Measurements from ENCODE around the gene TIE1. TPM values are rescaled to one million over a fixed set of nuclear protein-coding genes. Genes with fewer than 3 reads are reported as not detected.

The TIE1 gene
- total RNA-seq, 1 donor from 2014 or later = 0.21 TPM

DNA sequence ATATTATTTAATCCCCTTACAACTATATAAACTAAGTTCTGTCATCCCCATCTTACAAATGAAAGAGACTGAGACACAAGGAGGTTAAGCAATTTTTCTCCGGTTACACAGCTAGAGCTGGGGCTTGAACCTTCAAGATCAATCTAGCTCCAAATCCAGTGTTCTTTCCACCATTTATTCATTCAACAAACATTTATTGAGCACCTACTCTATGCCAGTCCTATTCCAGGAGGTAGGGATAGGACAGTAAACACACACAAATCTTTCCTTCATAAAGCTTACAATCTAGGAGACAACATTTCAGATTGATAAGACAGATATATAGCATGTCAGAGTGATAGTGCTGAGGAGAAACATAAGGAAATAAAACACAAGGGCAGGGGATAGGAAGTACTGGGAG lies 33.9 kb upstream of the TIE1 start:
- H3F3A ChIP-seq (ENCODE audit: low read depth) = no peaks in the 10 kb centered on the region
- H3K4me2 ChIP-seq = no peak overlapping the region
- no peak overlapping the region for H3K27ac ChIP-seq
- H3K27ac Mint-ChIP-seq = no peak overlapping the region
- TF ChIP-seq, protein P1, sequence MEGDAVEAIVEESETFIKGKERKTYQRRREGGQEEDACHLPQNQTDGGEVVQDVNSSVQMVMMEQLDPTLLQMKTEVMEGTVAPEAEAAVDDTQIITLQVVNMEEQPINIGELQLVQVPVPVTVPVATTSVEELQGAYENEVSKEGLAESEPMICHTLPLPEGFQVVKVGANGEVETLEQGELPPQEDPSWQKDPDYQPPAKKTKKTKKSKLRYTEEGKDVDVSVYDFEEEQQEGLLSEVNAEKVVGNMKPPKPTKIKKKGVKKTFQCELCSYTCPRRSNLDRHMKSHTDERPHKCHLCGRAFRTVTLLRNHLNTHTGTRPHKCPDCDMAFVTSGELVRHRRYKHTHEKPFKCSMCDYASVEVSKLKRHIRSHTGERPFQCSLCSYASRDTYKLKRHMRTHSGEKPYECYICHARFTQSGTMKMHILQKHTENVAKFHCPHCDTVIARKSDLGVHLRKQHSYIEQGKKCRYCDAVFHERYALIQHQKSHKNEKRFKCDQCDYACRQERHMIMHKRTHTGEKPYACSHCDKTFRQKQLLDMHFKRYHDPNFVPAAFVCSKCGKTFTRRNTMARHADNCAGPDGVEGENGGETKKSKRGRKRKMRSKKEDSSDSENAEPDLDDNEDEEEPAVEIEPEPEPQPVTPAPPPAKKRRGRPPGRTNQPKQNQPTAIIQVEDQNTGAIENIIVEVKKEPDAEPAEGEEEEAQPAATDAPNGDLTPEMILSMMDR (IDR thresholded peaks at IDR 0.05) = no peak
- TF ChIP-seq EZH2phosphoT487 (IDR thresholded peaks at IDR 0.05) (no peak), EZH2 (IDR thresholded peaks at IDR 0.05) (no peak)
- peaks cover 30% of the 10 kb centered on the region for H3K9me3 Mint-ChIP-seq
- H2AFZ ChIP-seq (replicated peaks) = no peak overlapping the region
- peaks cover 18% of the 10 kb centered on the region for H3K9me3 ChIP-seq (ENCODE audit: low read depth)
- peaks cover 3% of the 10 kb centered on the region for H3K4me1 Mint-ChIP-seq
- no peak overlapping the region for H3K9ac ChIP-seq
- peaks cover 15% of the 10 kb centered on the region for H3K27me3 Mint-ChIP-seq (ENCODE audit: insufficient read depth, low read depth)
- peaks cover 6% of the 10 kb centered on the region for H3K36me3 Mint-ChIP-seq
- H3K27me3 ChIP-seq = peaks cover 4% of the 10 kb centered on the region
- H3K79me2 ChIP-seq (ENCODE audit: low read depth) = no peaks in the 10 kb centered on the region
- no peak overlapping the region for H3K4me3 Mint-ChIP-seq
- H4K20me1 ChIP-seq (ENCODE audit: low read depth) = no peaks in the 10 kb centered on the region
- peaks cover 13% of the 10 kb centered on the region for H3K4me1 ChIP-seq
- no peaks in the 10 kb centered on the region for H3K36me3 ChIP-seq
- no peak for DNase-seq (ENCODE audit: low spot score)
- no peak overlapping the region for H3K4me3 ChIP-seq

DNA sequence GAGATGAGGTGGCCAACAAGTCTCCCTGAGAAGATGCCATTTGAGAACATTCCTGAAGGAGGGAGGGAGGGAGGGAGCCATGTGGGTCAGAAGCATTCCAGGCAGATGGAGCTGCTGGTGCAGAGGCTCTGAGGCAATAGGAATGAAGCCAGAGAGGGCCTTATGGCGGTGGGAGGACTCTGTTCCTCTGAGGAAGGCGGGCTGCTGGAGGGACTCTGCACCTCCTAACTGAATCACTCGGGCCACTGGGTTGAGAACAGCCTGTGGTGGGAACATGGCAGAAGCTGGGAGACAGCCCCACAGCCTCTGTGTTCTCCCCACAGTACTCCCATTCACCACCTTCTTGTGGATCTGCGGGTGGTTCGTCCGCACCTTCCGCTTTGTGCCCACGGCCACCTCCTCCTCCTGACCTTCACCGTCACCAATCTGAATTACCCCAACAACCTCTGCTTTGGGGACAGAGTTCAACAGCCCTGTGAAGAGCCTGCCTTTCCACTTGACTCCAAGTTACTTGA lies 33.4 kb upstream of the TIE1 start:
- H3K4me1 ChIP-seq = peaks cover 13% of the 10 kb centered on the region
- TF ChIP-seq, protein P1 (IDR thresholded peaks at IDR 0.05) = no peak
- TF ChIP-seq EZH2phosphoT487 (IDR thresholded peaks at IDR 0.05) = no peak
- no peak for TF ChIP-seq EZH2 (IDR thresholded peaks at IDR 0.05)

DNA sequence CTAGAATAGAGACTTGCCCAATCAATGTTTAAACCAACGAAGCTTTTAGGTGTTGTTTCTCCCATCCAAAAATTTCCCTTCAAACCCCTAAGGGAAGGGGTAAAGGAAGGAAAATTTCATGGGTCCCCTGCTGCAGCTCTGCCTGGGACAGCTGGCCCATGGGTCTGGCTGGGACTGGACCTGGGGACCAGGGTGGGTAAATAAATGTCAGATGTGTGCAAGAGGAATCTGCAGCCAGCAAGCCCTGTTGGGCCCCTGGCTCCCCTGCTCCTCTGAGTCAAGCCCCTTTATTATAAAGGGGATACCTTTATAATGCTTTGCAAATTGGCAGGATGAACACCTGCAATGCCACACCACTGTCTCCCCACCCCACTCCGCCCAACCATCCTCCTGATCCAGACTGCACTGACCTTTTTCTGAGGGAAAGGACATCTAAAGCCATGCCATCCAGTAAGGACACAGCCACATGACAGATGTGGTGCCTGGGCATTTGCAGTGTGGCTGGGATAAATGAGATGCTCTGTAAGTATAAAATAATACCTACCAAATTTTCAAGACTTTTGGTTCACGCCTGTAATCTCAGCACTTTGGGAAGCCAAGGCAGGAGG lies 32.9 kb upstream of the TIE1 start:
- Mint-ChIP-seq H3K36me3 (peaks cover 6% of the 10 kb centered on the region), H3K4me1 (peaks cover 3% of the 10 kb centered on the region), H3K27ac (no peak overlapping the region), H3K4me3 (no peak overlapping the region), H3K9me3 (peaks cover 19% of the 10 kb centered on the region), H3K27me3 (ENCODE audit: insufficient read depth, low read depth) (peaks cover 16% of the 10 kb centered on the region)
- H3K79me2 ChIP-seq (ENCODE audit: low read depth) = no peaks in the 10 kb centered on the region
- no peak for TF ChIP-seq EZH2phosphoT487 (IDR thresholded peaks at IDR 0.05)
- no peak overlapping the region for H3K4me3 ChIP-seq
- H3K27ac ChIP-seq = no peak overlapping the region
- H3K27me3 ChIP-seq = peaks cover 4% of the 10 kb centered on the region
- no peaks in the 10 kb centered on the region for H3K36me3 ChIP-seq
- H3K4me1 ChIP-seq = peaks cover 13% of the 10 kb centered on the region
- H3F3A ChIP-seq (ENCODE audit: low read depth) = no peaks in the 10 kb centered on the region
- no peak overlapping the region for H3K4me2 ChIP-seq
- H2AFZ ChIP-seq (replicated peaks) = no peak overlapping the region
- no peak overlapping the region for H3K9ac ChIP-seq
- no peaks in the 10 kb centered on the region for H4K20me1 ChIP-seq (ENCODE audit: low read depth)
- peaks cover 10% of the 10 kb centered on the region for H3K9me3 ChIP-seq (ENCODE audit: low read depth)
- DNase-seq (ENCODE audit: low spot score) = no peak

More for the DNA sequence above, 33.4 kb upstream of the TIE1 start:
- H3K27ac ChIP-seq = no peak overlapping the region
- no peaks in the 10 kb centered on the region for H4K20me1 ChIP-seq (ENCODE audit: low read depth)
- H3K4me2 ChIP-seq = no peak overlapping the region
- no peak overlapping the region for H2AFZ ChIP-seq (replicated peaks)
- no peak overlapping the region for H3K9ac ChIP-seq
- peaks cover 13% of the 10 kb centered on the region for H3K9me3 ChIP-seq (ENCODE audit: low read depth)
- H3F3A ChIP-seq (ENCODE audit: low read depth) = no peaks in the 10 kb centered on the region
- Mint-ChIP-seq H3K9me3 (peaks cover 25% of the 10 kb centered on the region), H3K36me3 (peaks cover 6% of the 10 kb centered on the region), H3K4me1 (peaks cover 3% of the 10 kb centered on the region), H3K27ac (no peak overlapping the region), H3K4me3 (no peak overlapping the region), H3K27me3 (ENCODE audit: insufficient read depth, low read depth) (peaks cover 16% of the 10 kb centered on the region)
- no peaks in the 10 kb centered on the region for H3K79me2 ChIP-seq (ENCODE audit: low read depth)
- H3K4me3 ChIP-seq = no peak overlapping the region
- H3K36me3 ChIP-seq = no peaks in the 10 kb centered on the region
- no peak for DNase-seq (ENCODE audit: low spot score)
- H3K27me3 ChIP-seq = peaks cover 4% of the 10 kb centered on the region

Data from neural progenitor cell (in vitro differentiated cells).